KOPT-K1 (cell line): Measurements from ENCODE around the gene HOXC10.

Experiments
- H3K27ac ChIP-seq: fragments of 200-600 bp; sonication (generic); 2 replicates; pipeline ENCODE4 v1.5.1; 2016; ENCODE audit warnings: antibody characterized with exemption, mild to moderate bottlenecking, low read depth, low read length; ENCODE audit not compliant: poor library complexity, severe bottlenecking
- H3K36me3 ChIP-seq: fragments of 200-600 bp; sonication (generic); 2 replicates; pipeline ENCODE4 v1.5.1; 2017; ENCODE audit warnings: antibody characterized with exemption, mild to moderate bottlenecking, low read length, moderate library complexity; ENCODE audit not compliant: insufficient read depth
- H3K9me3 ChIP-seq: fragments of 200-600 bp; sonication (generic); 2 replicates; pipeline ENCODE4 v1.5.1; 2017; ENCODE audit warnings: antibody characterized with exemption, low read length, mild to moderate bottlenecking; ENCODE audit not compliant: insufficient read depth, poor library complexity, severe bottlenecking

Gene HOXC10

DNA sequence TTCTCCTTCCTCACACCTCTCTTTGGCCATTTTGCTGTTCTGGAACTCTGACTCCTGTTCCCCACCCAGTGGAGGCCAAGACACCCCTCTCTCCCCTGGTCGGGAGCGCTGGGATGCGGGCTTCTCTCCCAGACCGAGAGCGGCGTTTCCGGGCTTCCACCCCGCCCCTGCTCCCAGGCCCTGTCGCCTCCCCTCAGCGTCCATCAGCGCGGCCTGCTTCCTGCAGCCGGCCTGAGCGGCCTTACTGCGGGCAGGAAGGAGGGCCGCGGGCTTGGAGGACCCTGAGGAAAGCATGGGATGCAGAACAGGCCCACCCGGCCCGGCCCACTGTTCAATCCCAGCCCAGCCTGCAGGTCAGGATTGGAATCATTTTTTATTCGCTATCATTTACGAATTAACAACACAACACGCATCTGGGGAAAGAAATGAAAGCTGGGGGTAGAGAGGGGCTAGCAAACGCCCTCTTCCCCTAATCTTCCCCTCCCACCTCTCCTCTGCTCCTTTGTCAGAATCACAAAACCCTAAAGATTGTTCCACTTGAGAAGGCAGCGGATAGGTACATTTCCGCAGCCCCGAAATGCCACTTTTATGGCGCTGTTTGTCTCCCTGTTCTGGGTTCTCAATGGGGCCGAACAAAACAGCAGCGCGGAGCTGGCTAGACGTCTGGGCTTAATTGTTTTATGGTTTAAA lies 20.0 kb downstream of the HOXC10 start:
- Histone ChIP-seq H3K9me3 (no peaks in the 10 kb centered on the region), H3K36me3 (no peaks in the 10 kb centered on the region)

GRCh38 chr12:54005531-54005852 lies 20.5 kb downstream of the HOXC10 start:
- Histone ChIP-seq H3K9me3 (no peaks in the 10 kb centered on the region), H3K36me3 (no peaks in the 10 kb centered on the region), H3K27ac (no peak overlapping the region)

More for the DNA sequence above, 20.0 kb downstream of the HOXC10 start:
- H3K27ac ChIP-seq = no peak overlapping the region

DNA sequence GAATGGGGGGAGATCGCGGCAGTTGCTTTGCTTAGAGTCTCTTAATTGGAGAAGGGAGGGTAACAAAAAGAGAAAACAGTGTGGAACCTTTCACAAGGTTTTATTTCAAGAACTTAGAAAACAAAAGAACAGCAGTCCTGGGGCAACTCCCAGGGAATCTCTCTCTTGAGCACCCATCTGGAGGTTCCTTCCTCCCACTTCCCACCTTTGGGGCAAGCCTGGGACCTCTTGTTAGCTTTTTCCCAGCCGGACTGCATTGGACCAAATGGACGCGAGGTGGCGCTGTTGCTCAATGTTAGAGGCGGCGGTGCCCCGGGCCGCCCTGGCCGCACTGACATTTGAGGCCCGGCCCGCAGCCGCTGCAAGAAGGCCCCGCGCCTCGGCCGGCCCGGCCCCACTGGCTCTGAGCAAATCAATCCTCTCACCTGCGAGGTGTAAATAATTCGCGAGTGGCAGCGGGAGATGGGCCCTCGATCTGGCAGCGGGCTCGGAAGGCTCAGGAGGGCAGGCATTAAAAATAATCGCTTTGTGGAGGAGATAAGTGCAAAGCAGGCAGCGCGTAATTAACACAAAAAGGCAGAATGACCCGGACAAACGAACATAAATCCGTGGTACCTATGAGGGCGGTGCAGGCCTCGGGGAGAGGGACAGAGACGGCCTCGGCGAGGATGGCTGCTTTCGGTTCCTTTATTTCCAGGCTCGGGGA lies 21.1 kb downstream of the HOXC10 start:
- Histone ChIP-seq H3K27ac (no peak overlapping the region), H3K36me3 (no peaks in the 10 kb centered on the region), H3K9me3 (no peaks in the 10 kb centered on the region)

- H3K9me3 ChIP-seq = no peaks in the 10 kb centered on the region
- no peak overlapping the region for H3K27ac ChIP-seq
- no peaks in the 10 kb centered on the region for H3K36me3 ChIP-seq
Measured at GRCh38 chr12:54006559-54007220, 21.7 kb downstream of the HOXC10 start.

DNA sequence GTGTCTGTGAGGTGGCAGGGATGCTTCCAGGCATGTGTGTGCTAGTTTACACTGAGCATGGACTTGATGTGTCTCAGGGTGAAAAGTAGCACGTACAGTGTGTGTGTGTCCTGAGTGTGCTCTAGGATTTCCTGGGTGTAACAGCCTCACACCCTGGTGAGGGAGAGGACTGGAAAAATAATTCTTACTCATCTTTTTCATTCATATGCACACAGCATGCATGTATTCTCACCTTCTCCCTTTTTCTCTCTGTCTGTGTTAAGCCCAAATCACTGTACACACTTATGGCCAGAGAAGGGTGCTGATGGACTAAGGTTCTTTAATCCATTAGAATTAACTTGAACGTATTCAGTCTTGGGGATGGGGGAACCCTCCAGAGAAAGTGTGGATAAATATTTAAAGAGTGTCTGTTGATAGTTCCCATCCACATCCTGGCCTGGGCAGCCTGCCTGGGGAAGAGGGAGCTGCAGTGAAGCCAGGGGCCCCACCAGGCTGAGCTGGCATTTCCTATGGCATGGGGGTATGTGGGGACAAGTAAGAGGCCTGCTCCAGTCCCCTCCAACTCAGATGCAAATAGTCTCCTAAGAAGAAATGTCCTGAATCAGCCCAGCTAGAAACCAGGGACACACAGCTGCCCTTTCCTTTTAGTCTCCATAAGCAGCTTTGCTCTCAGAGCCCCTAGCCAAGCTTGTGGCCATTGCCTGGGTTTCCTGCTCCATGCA lies 22.8 kb downstream of the HOXC10 start:
- Histone ChIP-seq H3K36me3 (no peaks in the 10 kb centered on the region), H3K27ac (no peak overlapping the region), H3K9me3 (no peaks in the 10 kb centered on the region)

DNA sequence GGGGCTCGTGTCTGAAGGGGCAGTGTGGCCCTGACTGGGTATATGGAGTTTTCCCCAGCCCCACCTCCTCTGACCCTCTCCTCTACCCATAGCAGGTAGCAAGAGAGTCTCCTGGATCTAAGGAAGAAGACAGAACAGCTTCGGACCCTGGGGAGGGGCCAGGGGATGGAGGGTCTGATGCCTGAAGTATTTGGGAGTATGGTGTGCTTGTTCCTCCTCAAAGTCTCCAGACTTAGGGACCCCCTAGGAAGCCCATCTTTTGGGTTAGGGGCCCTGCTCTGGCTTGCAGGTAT lies 23.3 kb downstream of the HOXC10 start:
- no peaks in the 10 kb centered on the region for H3K36me3 ChIP-seq
- no peaks in the 10 kb centered on the region for H3K9me3 ChIP-seq
- H3K27ac ChIP-seq = no peak overlapping the region

DNA sequence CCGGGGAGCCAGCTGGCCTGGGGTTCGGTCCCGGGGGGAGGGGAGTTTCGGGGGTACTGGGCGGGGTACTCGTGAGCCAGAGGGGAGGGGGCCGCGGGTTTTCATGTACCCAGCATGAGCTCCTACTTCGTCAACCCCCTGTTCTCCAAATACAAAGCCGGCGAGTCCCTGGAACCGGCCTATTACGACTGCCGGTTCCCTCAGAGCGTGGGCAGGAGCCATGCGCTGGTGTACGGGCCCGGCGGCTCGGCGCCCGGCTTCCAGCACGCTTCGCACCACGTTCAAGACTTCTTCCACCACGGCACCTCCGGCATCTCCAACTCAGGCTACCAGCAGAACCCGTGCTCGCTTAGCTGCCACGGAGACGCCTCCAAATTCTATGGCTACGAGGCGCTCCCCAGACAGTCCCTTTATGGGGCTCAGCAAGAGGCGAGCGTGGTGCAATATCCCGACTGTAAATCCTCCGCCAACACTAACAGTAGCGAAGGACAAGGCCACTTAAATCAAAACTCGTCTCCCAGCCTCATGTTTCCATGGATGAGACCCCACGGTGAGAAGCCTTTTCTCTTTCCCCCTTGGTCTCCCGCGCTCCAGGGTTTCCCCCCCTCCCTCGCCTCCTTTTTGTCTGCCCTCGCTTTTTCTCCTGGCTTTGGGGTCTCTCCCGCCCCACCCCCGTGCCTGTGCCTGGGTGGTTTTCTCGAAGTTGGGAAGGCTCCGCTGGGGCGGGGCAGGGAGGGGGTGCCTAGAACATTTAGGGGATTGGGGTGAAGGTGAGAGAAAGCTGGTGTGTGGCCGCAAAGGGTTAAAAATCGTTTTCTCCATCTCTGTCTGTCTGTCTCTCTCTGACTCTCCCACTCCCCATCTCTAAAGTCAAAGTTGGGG lies 24.5 kb downstream of the HOXC10 start:
- no peaks in the 10 kb centered on the region for H3K9me3 ChIP-seq
- H3K36me3 ChIP-seq = no peaks in the 10 kb centered on the region
- H3K27ac ChIP-seq = no peak overlapping the region

DNA sequence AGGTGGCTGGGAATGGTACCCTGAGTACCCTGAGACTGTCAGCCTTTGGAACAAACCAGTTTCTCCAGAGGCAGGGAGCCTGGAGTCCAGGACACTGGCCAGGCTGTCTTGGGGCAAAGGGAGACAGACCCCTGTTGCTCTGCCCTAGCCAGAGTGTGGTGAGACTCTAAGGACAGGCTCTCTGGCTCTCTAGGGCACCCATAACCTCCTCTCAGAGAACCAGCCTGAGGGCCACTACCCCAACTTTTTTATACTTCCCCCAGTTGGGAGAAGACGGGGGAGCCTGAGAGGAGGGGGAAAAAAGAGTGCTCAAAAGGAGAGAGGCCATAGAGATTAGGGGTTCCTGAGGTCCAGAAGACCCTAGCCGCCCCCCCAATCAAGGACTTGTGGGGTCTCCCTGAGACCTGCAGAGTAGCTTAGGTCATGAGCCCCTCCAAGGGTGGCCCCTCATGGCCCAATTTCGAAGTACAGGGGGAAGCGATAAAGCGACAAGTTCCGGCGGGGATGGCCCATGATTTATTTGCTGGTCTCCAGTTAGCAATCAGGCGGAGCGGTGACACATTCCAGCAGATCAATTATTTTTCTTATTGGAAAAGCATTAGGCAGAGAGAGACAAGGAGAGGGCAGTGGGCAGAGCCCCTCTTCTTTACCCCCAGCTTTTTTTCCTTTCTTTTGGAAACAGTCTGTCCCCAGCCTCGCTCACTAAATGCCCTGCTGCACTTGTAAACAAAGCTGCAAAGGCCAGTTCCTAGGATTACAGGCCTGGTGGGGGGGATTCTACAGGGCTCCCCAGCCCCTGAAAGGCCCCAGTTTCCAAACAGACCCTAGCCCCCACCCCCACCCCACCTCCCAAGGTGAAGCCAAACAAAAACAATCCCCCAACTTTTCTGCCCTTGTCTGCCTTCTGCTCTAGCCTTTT lies 25.4 kb downstream of the HOXC10 start:
- no peaks in the 10 kb centered on the region for H3K9me3 ChIP-seq
- H3K36me3 ChIP-seq = no peaks in the 10 kb centered on the region
- H3K27ac ChIP-seq = no peak overlapping the region

DNA sequence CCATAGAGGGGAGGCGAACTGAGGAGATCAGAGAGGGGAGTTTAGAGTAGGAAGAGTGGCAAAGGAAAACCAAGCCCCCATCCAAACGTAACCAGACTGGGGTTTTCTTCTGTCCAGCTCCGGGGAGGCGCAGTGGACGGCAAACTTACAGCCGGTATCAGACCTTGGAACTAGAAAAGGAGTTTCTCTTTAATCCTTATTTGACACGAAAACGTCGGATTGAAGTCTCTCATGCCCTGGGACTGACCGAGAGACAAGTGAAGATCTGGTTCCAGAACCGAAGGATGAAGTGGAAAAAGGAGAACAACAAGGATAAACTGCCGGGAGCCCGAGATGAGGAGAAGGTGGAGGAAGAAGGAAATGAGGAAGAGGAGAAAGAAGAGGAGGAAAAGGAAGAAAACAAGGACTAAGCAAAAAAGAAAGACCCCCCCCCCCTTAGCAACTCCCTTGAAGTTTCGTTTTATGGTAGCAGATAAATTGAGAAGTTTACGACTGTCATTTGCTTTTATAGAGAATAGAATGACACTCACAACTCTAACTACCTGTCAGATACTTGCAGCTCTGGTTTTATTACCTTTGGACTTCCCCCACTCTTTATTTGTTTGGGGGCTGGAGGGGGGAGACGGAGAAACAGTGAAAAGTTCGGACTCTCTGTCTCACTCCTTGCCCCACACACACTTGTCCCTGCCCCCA lies 26.2 kb downstream of the HOXC10 start:
- no peaks in the 10 kb centered on the region for H3K36me3 ChIP-seq
- no peaks in the 10 kb centered on the region for H3K9me3 ChIP-seq
- H3K27ac ChIP-seq = no peak overlapping the region

DNA sequence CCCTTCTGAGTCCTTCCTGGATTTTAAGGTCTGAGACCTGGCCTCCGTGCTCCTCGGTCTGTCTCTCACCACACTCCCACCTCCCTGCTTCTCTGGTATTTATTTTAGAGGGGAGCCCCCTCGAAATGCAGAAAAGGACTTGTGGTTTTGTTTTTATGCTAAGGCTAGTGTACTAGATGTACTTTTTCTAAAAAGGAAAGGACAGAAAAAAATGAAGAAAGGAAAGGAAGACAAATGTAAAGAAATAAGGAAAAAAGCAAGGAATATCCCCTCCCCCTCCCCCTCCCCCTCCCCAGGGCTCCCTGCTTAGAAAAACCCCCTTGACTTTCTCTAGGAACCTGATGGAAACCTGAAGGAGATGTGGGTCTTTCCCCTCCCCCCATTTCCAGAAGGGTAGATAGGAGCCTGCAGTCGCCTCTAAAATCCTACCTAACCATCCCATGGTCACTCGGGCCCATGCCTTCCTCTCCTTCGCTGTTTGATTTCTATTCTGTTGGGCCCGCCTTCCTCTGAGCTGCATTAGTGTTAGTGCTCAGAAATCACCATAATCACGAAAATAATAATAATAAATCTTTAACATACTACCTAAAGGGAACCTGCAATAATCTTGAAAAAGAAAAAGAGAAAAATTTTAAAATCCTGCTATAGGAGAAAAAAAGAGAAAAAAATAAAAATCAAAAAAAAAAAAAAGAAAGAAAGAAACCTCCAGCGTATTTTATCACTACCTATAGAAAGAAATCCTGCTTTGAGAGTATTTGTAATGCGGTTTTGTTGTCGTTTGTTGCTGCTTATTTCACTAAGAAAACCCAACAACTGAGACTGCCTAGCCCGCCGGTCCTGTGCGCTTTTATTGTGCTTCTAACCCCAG lies 27.0 kb downstream of the HOXC10 start:
- H3K36me3 ChIP-seq = no peaks in the 10 kb centered on the region
- no peaks in the 10 kb centered on the region for H3K9me3 ChIP-seq
- no peak overlapping the region for H3K27ac ChIP-seq

GRCh38 chr12:54012631-54013409 lies 27.9 kb downstream of the HOXC10 start:
- Histone ChIP-seq H3K27ac (no peak overlapping the region), H3K9me3 (no peaks in the 10 kb centered on the region)

DNA sequence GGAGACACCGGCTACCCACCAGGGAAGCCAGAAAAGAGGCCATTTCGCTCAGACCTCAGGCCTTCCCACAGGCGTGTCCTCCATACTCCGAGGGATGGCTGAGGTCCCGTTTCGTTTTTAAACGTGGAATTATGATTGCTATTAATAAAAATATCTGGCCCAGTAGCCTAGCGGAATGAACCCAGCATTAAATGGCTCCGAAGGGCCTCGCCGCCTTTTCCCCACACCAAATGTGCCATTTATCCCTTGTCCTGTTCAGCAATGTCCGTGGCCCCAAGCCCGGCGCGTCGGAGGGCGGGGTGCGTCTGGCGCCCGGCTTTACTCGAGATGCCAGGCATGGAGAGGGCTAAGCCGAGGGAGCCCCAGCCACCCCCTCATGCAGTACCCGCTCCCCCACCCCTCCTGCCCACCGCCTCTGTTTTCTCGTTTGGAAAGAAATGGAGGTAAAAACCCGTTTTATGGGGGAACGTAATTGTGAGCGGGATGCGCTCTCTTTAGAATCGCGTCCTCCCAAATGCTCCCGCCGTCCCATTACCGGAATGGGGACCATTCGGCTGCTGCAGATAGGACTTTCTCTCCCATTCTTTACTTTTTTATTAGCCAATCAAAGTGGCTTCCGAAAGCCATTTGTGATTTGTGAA lies 29.6 kb downstream of the HOXC10 start:
- H3K36me3 ChIP-seq = no peaks in the 10 kb centered on the region
- no peak overlapping the region for H3K27ac ChIP-seq

More at GRCh38 chr12:54012631-54013409, 27.9 kb downstream of the HOXC10 start:
- no peaks in the 10 kb centered on the region for H3K36me3 ChIP-seq

More for the DNA sequence above, 29.6 kb downstream of the HOXC10 start:
- H3K9me3 ChIP-seq = no peaks in the 10 kb centered on the region
